ENCODE measurements around the gene TDRD12.

- TF ChIP-seq, protein P1, sequence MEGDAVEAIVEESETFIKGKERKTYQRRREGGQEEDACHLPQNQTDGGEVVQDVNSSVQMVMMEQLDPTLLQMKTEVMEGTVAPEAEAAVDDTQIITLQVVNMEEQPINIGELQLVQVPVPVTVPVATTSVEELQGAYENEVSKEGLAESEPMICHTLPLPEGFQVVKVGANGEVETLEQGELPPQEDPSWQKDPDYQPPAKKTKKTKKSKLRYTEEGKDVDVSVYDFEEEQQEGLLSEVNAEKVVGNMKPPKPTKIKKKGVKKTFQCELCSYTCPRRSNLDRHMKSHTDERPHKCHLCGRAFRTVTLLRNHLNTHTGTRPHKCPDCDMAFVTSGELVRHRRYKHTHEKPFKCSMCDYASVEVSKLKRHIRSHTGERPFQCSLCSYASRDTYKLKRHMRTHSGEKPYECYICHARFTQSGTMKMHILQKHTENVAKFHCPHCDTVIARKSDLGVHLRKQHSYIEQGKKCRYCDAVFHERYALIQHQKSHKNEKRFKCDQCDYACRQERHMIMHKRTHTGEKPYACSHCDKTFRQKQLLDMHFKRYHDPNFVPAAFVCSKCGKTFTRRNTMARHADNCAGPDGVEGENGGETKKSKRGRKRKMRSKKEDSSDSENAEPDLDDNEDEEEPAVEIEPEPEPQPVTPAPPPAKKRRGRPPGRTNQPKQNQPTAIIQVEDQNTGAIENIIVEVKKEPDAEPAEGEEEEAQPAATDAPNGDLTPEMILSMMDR (conservative IDR thresholded peaks at IDR 0.05), result no peak
- no peak for TF ChIP-seq ZFX (IDR thresholded peaks at IDR 0.05)
Observed at GRCh38 chr19:32718286-32718685, 1.3 kb upstream of the TDRD12 start.
